ENCODE data around the gene STK17B. TPM values are rescaled to one million over a fixed set of nuclear protein-coding genes. Genes with fewer than 3 reads are reported as not detected.

Gene STK17B
- total RNA-seq, 1 experiment from 2014 or later = 353 TPM

- H3K79me2 ChIP-seq (ENCODE audit: low read length) = no peaks in the 10 kb centered on the region
- peaks cover 18% of the 10 kb centered on the region for H3K36me3 ChIP-seq (ENCODE audit: insufficient read depth, low read length)
- H2AFZ ChIP-seq (ENCODE audit: low read length) = no peak overlapping the region
- no peak overlapping the region for H3K4me3 ChIP-seq (ENCODE audit: low read length)
- H3K27me3 ChIP-seq (ENCODE audit: low read length) = no peaks in the 10 kb centered on the region
- H4K20me1 ChIP-seq (ENCODE audit: insufficient read depth, low read depth, low read length) = no peaks in the 10 kb centered on the region
- DNase-seq = no peak
- no peaks in the 10 kb centered on the region for H3K9me2 ChIP-seq (replicated peaks; ENCODE audit: insufficient read depth, low read length)
- no peak overlapping the region for H3K9ac ChIP-seq (ENCODE audit: low read length)
- H3K27ac ChIP-seq (ENCODE audit: low read length) = no peak overlapping the region
- H3K9me3 ChIP-seq (ENCODE audit: low read length) = peaks cover 8% of the 10 kb centered on the region
- no peak overlapping the region for H3K4me2 ChIP-seq (ENCODE audit: low read depth, low read length, poor library complexity, severe bottlenecking)
- peaks cover 3% of the 10 kb centered on the region; the same call in 1 of the 2 replicates for H3K4me1 ChIP-seq (ENCODE audit: low read length)
Observed at GRCh38 chr2:196130039-196130825, 41.1 kb downstream of the STK17B start.

DNA sequence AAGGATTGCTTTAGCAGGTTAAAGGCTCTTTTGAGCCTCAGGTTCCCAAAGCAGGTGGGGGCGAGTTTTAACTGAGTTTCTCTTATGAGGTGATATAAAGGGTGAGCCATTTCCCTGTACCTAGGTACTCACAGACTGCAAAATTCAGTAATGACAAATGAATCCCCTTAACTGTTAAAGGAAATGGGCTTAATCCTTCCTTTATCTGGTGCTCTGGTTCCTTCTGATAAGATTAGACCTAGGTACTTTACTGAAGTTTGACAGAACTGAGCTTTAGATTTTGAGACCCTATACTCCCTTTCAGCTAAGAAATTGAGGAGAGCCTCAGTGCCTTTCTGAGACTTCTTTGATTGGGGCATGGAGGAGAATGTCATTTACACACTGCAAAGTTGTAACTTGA lies 42.6 kb downstream of the STK17B start:
- no peaks in the 10 kb centered on the region for H3K27me3 ChIP-seq (ENCODE audit: low read length)
- H3K4me1 ChIP-seq (ENCODE audit: low read length) = peaks cover 3% of the 10 kb centered on the region; the same call in 1 of the 2 replicates
- H3K9ac ChIP-seq (ENCODE audit: low read length) = no peak overlapping the region
- H4K20me1 ChIP-seq (ENCODE audit: insufficient read depth, low read depth, low read length) = no peaks in the 10 kb centered on the region
- no peak overlapping the region for H3K27ac ChIP-seq (ENCODE audit: low read length)
- H3K4me2 ChIP-seq (ENCODE audit: low read depth, low read length, poor library complexity, severe bottlenecking) = no peak overlapping the region
- no peaks in the 10 kb centered on the region for H3K9me2 ChIP-seq (replicated peaks; ENCODE audit: insufficient read depth, low read length)
- peaks cover 4% of the 10 kb centered on the region for H3K36me3 ChIP-seq (ENCODE audit: insufficient read depth, low read length)
- H3K4me3 ChIP-seq (ENCODE audit: low read length) = no peak overlapping the region
- H2AFZ ChIP-seq (ENCODE audit: low read length) = no peak overlapping the region
- peaks cover 8% of the 10 kb centered on the region for H3K9me3 ChIP-seq (ENCODE audit: low read length)
- no peak for DNase-seq
- no peaks in the 10 kb centered on the region for H3K79me2 ChIP-seq (ENCODE audit: low read length)

- no peak overlapping the region for H3K9ac ChIP-seq (ENCODE audit: low read length)
- no peaks in the 10 kb centered on the region for H4K20me1 ChIP-seq (ENCODE audit: insufficient read depth, low read depth, low read length)
- no peak overlapping the region for H3K27ac ChIP-seq (ENCODE audit: low read length)
- no peaks in the 10 kb centered on the region for H3K27me3 ChIP-seq (ENCODE audit: low read length)
- H3K36me3 ChIP-seq (ENCODE audit: insufficient read depth, low read length) = no peaks in the 10 kb centered on the region; the same call in 1 of the 2 replicates
- no peak overlapping the region for H3K4me3 ChIP-seq (ENCODE audit: low read length)
- H3K79me2 ChIP-seq (ENCODE audit: low read length) = no peaks in the 10 kb centered on the region
- no peak overlapping the region for H3K4me2 ChIP-seq (ENCODE audit: low read depth, low read length, poor library complexity, severe bottlenecking)
- peaks cover 6% of the 10 kb centered on the region for H3K9me3 ChIP-seq (ENCODE audit: low read length)
- no peak for DNase-seq
- no peak overlapping the region for H2AFZ ChIP-seq (ENCODE audit: low read length)
- no peaks in the 10 kb centered on the region for H3K9me2 ChIP-seq (replicated peaks; ENCODE audit: insufficient read depth, low read length)
- no peaks in the 10 kb centered on the region for H3K4me1 ChIP-seq (ENCODE audit: low read length)
Observed at GRCh38 chr2:196125596-196125995, 45.8 kb downstream of the STK17B start.

DNA sequence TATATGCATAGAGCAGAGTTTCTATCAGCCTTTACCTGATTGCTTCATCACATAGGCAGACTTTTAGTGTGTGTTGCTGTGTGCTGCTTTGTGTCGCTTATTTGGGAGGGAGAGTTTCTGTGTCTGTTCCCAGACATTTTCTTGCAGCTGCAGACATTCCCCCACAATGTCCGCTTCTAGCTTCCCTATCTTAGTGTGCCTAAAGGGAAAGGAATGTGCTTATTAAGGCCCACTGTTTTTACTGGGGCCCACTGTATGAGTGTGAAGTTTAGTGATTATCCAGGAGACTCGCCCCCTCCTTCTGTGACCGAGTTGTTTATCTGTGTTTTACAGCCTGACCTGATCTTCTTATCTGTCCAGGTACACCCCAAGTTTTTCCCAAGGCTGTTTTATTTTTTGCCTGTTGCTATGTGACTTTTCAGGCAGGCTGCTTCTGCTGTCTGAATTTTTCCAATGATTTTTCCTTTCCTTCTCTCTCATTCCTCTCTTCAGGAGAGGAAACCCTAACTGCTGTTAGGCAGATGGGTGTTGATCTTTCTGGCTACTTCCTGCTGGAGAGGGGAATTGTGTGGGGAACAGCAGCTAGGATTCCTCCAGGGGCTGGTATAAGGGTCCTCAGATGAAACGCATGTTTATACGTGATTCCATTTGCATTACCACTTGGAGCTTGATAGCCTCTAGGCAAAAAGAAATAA lies 47.6 kb downstream of the STK17B start:
- Histone ChIP-seq H2AFZ (ENCODE audit: low read length) (no peak overlapping the region), H4K20me1 (ENCODE audit: insufficient read depth, low read depth, low read length) (no peaks in the 10 kb centered on the region), H3K79me2 (ENCODE audit: low read length) (no peaks in the 10 kb centered on the region), H3K4me3 (ENCODE audit: low read length) (no peak overlapping the region), H3K9me3 (ENCODE audit: low read length) (no peaks in the 10 kb centered on the region), H3K27ac (ENCODE audit: low read length) (no peak overlapping the region), H3K4me2 (ENCODE audit: low read depth, low read length, poor library complexity, severe bottlenecking) (no peak overlapping the region), H3K36me3 (ENCODE audit: insufficient read depth, low read length) (no peaks in the 10 kb centered on the region), H3K4me1 (ENCODE audit: low read length) (no peaks in the 10 kb centered on the region), H3K27me3 (ENCODE audit: low read length) (no peaks in the 10 kb centered on the region), H3K9ac (ENCODE audit: low read length) (no peak overlapping the region), H3K9me2 (replicated peaks; ENCODE audit: insufficient read depth, low read length) (no peaks in the 10 kb centered on the region)
- no peak for DNase-seq

GRCh38 chr2:196119926-196120325 lies 51.5 kb downstream of the STK17B start:
- no peak overlapping the region for H3K4me2 ChIP-seq (ENCODE audit: low read depth, low read length, poor library complexity, severe bottlenecking)
- no peak overlapping the region for H3K27ac ChIP-seq (ENCODE audit: low read length)
- H4K20me1 ChIP-seq (ENCODE audit: insufficient read depth, low read depth, low read length) = no peaks in the 10 kb centered on the region
- no peaks in the 10 kb centered on the region for H3K4me1 ChIP-seq (ENCODE audit: low read length)
- no peak overlapping the region for H2AFZ ChIP-seq (ENCODE audit: low read length)
- no peaks in the 10 kb centered on the region for H3K79me2 ChIP-seq (ENCODE audit: low read length)
- no peaks in the 10 kb centered on the region for H3K27me3 ChIP-seq (ENCODE audit: low read length)
- H3K4me3 ChIP-seq (ENCODE audit: low read length) = no peak overlapping the region
- H3K9ac ChIP-seq (ENCODE audit: low read length) = no peak overlapping the region
- H3K36me3 ChIP-seq (ENCODE audit: insufficient read depth, low read length) = no peaks in the 10 kb centered on the region
- no peaks in the 10 kb centered on the region for H3K9me2 ChIP-seq (replicated peaks; ENCODE audit: insufficient read depth, low read length)
- no peaks in the 10 kb centered on the region for H3K9me3 ChIP-seq (ENCODE audit: low read length)
- DNase-seq = no peak

GRCh38 chr2:196117214-196117705 lies 54.1 kb downstream of the STK17B start:
- no peaks in the 10 kb centered on the region for H3K4me1 ChIP-seq (ENCODE audit: low read length)
- H2AFZ ChIP-seq (ENCODE audit: low read length) = no peak overlapping the region
- no peaks in the 10 kb centered on the region for H4K20me1 ChIP-seq (ENCODE audit: insufficient read depth, low read depth, low read length)
- H3K36me3 ChIP-seq (ENCODE audit: insufficient read depth, low read length) = no peaks in the 10 kb centered on the region
- no peaks in the 10 kb centered on the region for H3K27me3 ChIP-seq (ENCODE audit: low read length)
- no peaks in the 10 kb centered on the region for H3K9me2 ChIP-seq (replicated peaks; ENCODE audit: insufficient read depth, low read length)
- no peak for DNase-seq
- no peaks in the 10 kb centered on the region for H3K9me3 ChIP-seq (ENCODE audit: low read length)
- H3K9ac ChIP-seq (ENCODE audit: low read length) = no peak overlapping the region
- no peak overlapping the region for H3K4me2 ChIP-seq (ENCODE audit: low read depth, low read length, poor library complexity, severe bottlenecking)
- H3K79me2 ChIP-seq (ENCODE audit: low read length) = no peaks in the 10 kb centered on the region
- no peak overlapping the region for H3K27ac ChIP-seq (ENCODE audit: low read length)
- no peak overlapping the region for H3K4me3 ChIP-seq (ENCODE audit: low read length)

- H3K9me3 ChIP-seq (ENCODE audit: low read length) = no peaks in the 10 kb centered on the region
- H3K4me3 ChIP-seq (ENCODE audit: low read length) = no peak overlapping the region
- H3K9me2 ChIP-seq (replicated peaks; ENCODE audit: insufficient read depth, low read length) = no peaks in the 10 kb centered on the region
- no peak overlapping the region for H3K27ac ChIP-seq (ENCODE audit: low read length)
- H3K79me2 ChIP-seq (ENCODE audit: low read length) = no peaks in the 10 kb centered on the region
- H2AFZ ChIP-seq (ENCODE audit: low read length) = no peak overlapping the region
- no peaks in the 10 kb centered on the region for H3K27me3 ChIP-seq (ENCODE audit: low read length)
- H3K4me2 ChIP-seq (ENCODE audit: low read depth, low read length, poor library complexity, severe bottlenecking) = no peak overlapping the region
- no peak overlapping the region for H3K9ac ChIP-seq (ENCODE audit: low read length)
- peaks cover 11% of the 10 kb centered on the region for H3K4me1 ChIP-seq (ENCODE audit: low read length)
- no peak for DNase-seq
- H3K36me3 ChIP-seq (ENCODE audit: insufficient read depth, low read length) = no peaks in the 10 kb centered on the region
- no peaks in the 10 kb centered on the region for H4K20me1 ChIP-seq (ENCODE audit: insufficient read depth, low read depth, low read length)
Observed at GRCh38 chr2:196113061-196113974, 58.1 kb downstream of the STK17B start.
